T-helper 17 cell (primary cell): ENCODE data around the gene CD46. TPM values are rescaled to one million over a fixed set of nuclear protein-coding genes. Genes with fewer than 3 reads are reported as not detected.
"Not testable (repeated sequence)": the region's sequence is repeated elsewhere in the genome, so short reads cannot be mapped to it uniquely, and the experiment has no call there.

ENCODE experiments used
- ATAC-seq: fragments of 150-1000 bp; cut with Tn5 transposase; 2 replicates; pipeline ENCODE4 v1.10.0; 2021; ENCODE audit warnings: mild to moderate bottlenecking, moderate library complexity
- DNase-seq, 3 donors: peaks; one replicate each; pipeline versions ENCODE4 v3.0.0 to v3.0.0-alpha.2; 2020 to 2021
- H3K9me3 ChIP-seq: one replicate; pipeline ENCODE4 v1.7.0; 2013; ENCODE audit warnings: low read length, mild to moderate bottlenecking; ENCODE audit not compliant: control insufficient read depth, poor library complexity, severe bottlenecking
- H3K27ac Mint-ChIP-seq: one replicate; pipeline ENCODE4 v1.8.0; 2022; ENCODE audit warnings: mild to moderate bottlenecking, moderate library complexity, mixed read lengths
- H3K27me3 Mint-ChIP-seq: one replicate; pipeline ENCODE4 v1.8.0; 2022; ENCODE audit warnings: mixed read lengths
- H3K36me3 Mint-ChIP-seq: one replicate; pipeline ENCODE4 v1.8.0; 2022; ENCODE audit warnings: low read depth, mixed read lengths
- H3K4me1 Mint-ChIP-seq: one replicate; pipeline ENCODE4 v1.8.0; 2022; ENCODE audit warnings: mild to moderate bottlenecking, mixed read lengths
- H3K4me3 Mint-ChIP-seq: one replicate; pipeline ENCODE4 v1.8.0; 2022; ENCODE audit warnings: mild to moderate bottlenecking, moderate library complexity, mixed read lengths
- total RNA-seq, 4 donors: library from RNA in 2 of 4; stranded (reverse) in 2 of 4; gene quantifications; one replicate each; pipeline ENCODE4 v1.2.3 and lab custom pipeline; 2022 to 2026

The CD46 gene
- total RNA-seq (100 to 1,000 TPM; 114 to 133 TPM), total RNA-seq (lab: John Stamatoyannopoulos, UW) (212 to 272 reads per million in 2 donors)

DNA sequence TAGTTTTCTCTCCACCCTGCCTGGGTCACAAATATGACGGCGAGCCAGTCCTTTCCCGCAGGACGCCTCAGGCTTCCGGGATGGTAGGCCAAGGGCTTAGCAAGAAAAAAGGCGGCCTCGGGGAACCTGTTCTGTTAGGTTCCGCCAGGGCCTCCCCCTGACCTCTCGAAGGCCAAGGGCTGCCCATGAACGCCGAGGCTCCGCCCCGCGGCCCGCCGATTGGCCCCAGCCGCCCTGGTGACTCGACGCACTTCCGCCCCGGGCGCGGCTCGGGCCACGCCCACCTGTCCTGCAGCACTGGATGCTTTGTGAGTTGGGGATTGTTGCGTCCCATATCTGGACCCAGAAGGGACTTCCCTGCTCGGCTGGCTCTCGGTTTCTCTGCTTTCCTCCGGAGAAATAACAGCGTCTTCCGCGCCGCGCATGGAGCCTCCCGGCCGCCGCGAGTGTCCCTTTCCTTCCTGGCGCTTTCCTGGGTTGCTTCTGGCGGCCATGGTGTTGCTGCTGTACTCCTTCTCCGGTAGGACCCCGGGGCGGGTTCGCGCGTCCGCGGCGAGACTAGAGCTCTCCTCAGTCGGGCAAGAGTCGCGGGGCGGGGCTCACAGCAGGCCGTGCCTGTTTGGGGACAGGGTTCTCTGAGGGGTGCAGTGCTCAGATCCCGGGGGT, at the start of gene CD46:
Gene CD46 (plus strand): TSS at position 265 of the 666 bp plus-strand sequence. CDS start 159 bp downstream, at position 424.
- peak within 1 kb of the TSS; percentile 98 for H3K27ac Mint-ChIP-seq
- no peaks in the 10 kb centered on the region for H3K9me3 ChIP-seq
- no peaks in the 10 kb centered on the region for H3K27me3 Mint-ChIP-seq
- DNase-seq = peak; percentile 89 to 93 (median 91)
- peaks cover 7% of the 10 kb centered on the region for H3K36me3 Mint-ChIP-seq
- ATAC-seq = peak; percentile 97
- peak within 1 kb of the TSS; percentile 100 for H3K4me3 Mint-ChIP-seq
- H3K4me1 Mint-ChIP-seq = peaks cover 63% of the 10 kb centered on the region

DNA sequence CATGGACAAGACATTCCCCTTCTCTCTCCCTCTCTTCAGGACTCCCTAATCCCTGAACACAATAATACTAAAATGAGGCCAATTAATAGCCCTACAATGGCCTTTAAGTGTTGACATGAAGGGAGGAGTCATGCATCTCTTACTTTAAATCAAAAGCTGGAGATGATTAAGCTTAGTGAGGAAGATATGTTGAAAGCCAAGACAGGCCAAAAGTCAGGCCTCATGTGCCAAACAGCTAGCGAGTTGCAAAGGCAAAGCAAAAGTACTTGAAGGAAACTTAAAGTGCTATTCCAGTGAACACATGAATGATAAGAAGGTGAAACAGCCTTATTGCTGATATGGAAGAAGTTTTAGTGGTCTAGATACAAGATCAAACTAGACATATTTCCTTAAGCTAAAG, 49.5 kb upstream of the CD46 start:
- peaks cover 36% of the 10 kb centered on the region for H3K27me3 Mint-ChIP-seq
- no peak overlapping the region for H3K27ac Mint-ChIP-seq
- no peak for ATAC-seq
- no peaks in the 10 kb centered on the region for H3K9me3 ChIP-seq
- H3K4me3 Mint-ChIP-seq = no peak overlapping the region
- peaks cover 3% of the 10 kb centered on the region for H3K4me1 Mint-ChIP-seq
- H3K36me3 Mint-ChIP-seq = peaks cover 2% of the 10 kb centered on the region
- DNase-seq = no peak

DNA sequence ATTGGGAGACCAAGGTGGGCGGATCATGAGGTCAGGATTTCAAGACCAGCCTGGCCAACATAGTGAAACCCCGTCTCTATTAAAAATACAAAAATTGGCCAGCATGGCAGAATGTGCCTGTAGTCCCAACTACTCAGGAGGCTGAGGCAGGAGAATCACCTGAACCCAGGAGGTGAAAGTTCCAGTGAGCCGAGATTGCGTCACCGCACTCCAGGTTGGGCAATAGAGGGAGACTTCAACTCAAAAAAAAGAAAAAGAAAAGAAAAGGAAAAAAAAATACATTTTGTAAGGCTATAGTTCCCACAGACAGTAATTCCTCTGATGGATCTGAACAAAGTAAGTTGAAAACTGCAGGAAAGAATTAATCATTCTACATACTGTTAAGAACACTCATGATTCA, 48.1 kb upstream of the CD46 start:
- H3K9me3 ChIP-seq = no peaks in the 10 kb centered on the region
- H3K27ac Mint-ChIP-seq = no peak overlapping the region
- peaks cover 2% of the 10 kb centered on the region for H3K36me3 Mint-ChIP-seq
- no peak overlapping the region for H3K4me3 Mint-ChIP-seq
- peaks cover 3% of the 10 kb centered on the region for H3K4me1 Mint-ChIP-seq
- no peak for ATAC-seq
- DNase-seq = no peak
- peaks cover 30% of the 10 kb centered on the region for H3K27me3 Mint-ChIP-seq

DNA sequence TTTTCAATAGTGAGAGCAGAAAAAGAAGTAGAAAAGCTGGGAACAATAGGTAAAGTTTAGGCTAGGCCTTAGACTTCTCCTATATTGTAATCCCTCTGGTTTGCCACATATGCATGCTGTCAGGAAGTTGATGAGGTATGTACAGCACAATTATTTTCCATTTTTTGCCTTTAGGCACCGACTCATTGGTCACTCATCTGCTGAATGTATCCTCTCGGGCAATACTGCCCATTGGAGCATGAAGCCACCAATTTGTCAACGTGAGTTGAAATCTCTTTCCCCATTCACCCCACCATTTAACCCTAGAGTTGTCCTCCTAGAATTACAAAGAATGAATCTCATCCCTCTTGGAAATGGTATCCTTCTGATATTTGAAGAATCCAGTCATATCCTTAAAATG, 43.9 kb upstream of the CD46 start:
- H3K27ac Mint-ChIP-seq, H3K4me3 Mint-ChIP-seq, DNase-seq, H3K9me3 ChIP-seq, H3K4me1 Mint-ChIP-seq, ATAC-seq, H3K36me3 Mint-ChIP-seq: not testable (repeated sequence)
- H3K27me3 Mint-ChIP-seq = peaks cover 18% of the 10 kb centered on the region

DNA sequence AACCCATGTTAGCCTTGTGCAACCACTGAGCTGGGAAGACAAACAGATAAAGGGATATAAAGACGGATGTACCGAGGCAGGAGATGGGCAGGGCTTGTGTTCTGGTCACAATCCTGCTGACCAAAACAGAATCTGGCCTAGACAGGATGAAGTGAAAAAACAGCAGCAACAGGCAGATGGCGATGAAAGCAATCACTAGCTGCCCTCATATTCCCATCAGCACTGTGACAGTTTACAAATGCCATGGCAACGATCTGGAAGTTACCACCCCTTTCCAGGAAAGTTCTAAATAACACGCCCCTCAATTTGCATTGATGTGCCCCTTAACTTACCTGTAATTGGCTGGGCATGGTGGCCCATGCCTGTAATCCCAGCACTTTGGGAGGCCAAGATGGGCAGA, 40.6 kb upstream of the CD46 start:
- no peaks in the 10 kb centered on the region for H3K9me3 ChIP-seq
- Mint-ChIP-seq H3K36me3 (peaks cover 2% of the 10 kb centered on the region), H3K27ac (no peak overlapping the region), H3K4me3 (no peak overlapping the region), H3K4me1 (no peaks in the 10 kb centered on the region), H3K27me3 (peaks cover 2% of the 10 kb centered on the region)
- ATAC-seq (no peak), DNase-seq (no peak)

DNA sequence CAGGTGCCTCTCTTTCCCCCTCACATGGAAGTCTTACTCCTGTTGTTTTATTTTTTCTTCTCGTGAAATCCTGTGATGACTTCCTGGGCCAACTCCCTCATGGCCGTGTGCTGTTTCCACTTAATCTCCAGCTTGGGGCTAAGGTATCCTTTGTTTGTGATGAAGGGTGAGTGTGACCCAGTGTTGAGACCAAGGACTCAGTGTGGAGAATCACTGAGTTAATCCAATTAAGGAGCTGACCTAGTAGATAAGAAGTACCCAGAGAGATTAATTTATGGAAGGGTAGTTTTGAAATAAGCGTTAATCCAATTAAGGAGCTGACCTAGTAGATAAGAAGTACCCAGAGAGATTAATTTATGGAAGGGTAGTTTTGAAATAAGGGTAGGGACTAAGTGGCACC, 39.2 kb upstream of the CD46 start:
- DNase-seq = not testable (repeated sequence)

DNA sequence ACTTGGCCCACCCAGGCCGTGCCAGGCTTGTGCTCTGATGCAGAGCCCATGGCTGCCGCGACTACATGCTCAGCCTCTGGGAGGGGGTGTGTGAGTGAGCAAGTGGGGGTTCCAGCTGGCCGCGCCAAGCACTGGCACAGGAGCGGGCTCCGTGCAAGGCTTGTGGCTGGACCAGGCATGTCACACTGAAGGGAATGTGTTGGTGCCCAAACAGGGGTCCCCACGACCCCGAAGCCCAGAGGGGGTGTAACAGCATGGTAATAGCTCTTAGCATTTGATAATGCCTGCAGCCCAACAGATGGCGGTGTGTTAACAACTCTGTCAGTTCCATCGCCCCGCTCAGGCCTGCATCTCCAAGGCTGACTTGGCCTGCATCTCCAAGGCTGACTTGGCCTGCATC, 38.3 kb upstream of the CD46 start:
- H3K36me3 Mint-ChIP-seq = peaks cover 2% of the 10 kb centered on the region
- H3K27ac Mint-ChIP-seq = no peak overlapping the region
- DNase-seq = no peak

More for the DNA sequence above, 39.2 kb upstream of the CD46 start:
- ATAC-seq, H3K4me3 Mint-ChIP-seq, H3K9me3 ChIP-seq, H3K4me1 Mint-ChIP-seq, H3K36me3 Mint-ChIP-seq, H3K27me3 Mint-ChIP-seq, H3K27ac Mint-ChIP-seq: not testable (repeated sequence)

DNA sequence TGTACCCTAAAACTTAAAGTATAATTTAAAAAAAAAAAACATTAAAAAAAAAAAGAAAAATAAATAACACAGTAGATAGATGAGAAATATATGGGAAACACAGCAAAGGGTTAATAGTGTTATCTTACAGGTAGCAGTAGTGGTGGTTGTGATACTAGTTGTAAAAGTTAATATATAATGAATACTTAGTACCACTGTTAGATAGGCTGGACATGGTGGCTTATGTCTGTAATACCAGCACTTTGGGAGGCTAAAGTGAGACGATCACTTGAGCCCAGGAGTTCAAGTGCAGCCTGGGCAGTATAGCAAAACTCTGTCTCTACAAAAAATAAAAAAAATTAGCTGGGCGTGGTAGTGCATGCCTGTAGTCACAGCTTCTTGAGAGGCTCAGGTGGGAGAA, 32.6 kb upstream of the CD46 start:
- Mint-ChIP-seq H3K4me3 (no peak overlapping the region), H3K27ac (no peak overlapping the region), H3K4me1 (no peaks in the 10 kb centered on the region), H3K27me3 (peaks cover 9% of the 10 kb centered on the region), H3K36me3 (peaks cover 2% of the 10 kb centered on the region)
- H3K9me3 ChIP-seq = no peaks in the 10 kb centered on the region
- ATAC-seq (no peak), DNase-seq (no peak)

More for the DNA sequence above, 38.3 kb upstream of the CD46 start:
- Mint-ChIP-seq H3K4me3 (no peak overlapping the region), H3K27me3 (peaks cover 9% of the 10 kb centered on the region), H3K4me1 (no peaks in the 10 kb centered on the region)
- H3K9me3 ChIP-seq = no peaks in the 10 kb centered on the region
- ATAC-seq = no peak

DNA sequence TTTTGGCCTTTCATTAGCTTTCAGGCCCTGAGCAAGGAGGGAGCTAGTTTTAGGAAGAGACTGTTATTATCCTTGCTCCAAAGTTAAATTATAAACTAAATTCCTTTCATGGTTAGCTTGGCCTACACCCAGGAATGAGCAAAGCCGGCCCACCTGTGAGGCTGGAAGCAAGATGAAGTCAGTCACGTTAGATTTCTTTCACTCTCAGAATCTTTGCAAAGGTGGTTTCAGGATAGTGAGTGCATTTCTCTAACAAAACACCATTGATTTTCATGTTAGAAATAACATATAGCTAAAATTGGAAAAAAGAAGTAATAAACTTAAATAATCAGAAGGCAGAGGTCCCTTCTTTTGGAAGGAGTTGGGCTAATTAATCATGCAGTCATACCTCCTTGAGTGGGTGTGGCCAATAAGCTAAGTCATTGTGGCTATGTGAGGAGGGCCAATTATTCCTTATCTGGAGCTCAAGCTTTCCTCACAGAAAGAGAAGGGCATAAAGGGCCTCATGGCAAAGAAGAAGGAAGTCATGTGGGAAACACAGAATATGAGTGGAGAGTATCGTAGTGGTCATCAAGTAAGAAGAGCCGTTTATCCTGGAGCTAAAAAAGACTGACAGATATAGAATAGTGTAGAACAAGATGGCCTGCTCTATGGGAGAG, 23.5 kb upstream of the CD46 start:
- not testable (repeated sequence) for H3K4me1 Mint-ChIP-seq, DNase-seq, ATAC-seq, H3K27me3 Mint-ChIP-seq, H3K9me3 ChIP-seq, H3K36me3 Mint-ChIP-seq, H3K27ac Mint-ChIP-seq, H3K4me3 Mint-ChIP-seq

DNA sequence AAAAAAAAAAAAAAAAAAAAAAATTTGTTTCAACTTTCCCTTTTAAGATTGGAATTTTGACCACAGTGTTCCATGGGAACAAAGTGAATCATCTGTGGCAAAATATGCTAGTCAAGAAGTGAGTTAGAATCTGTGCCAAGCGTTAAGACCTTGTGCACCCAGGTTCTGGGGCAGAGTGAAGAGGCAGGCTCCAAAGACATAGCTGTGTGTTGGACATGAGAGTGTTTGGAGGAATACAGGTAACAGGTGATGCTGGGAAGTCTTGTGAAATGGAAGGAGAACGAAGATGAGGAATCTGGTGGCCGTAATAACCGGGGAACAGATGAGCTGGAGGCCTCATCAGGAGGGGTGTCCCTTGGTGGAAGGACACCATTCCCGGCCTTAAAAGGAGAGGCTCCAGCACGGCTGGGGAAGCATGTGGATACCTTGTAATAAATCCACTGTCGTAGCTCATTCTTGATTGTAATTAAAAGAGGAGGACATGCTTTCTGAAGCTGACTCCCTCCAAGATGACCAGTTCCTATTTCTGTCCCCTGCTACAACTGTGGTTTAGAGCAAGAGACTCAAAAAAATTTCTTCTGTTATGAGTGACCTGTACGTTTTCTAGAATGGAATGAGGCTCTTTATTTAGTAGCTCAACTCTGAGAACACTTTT, 14.2 kb upstream of the CD46 start:
- H3K27me3 Mint-ChIP-seq, H3K27ac Mint-ChIP-seq, ATAC-seq, DNase-seq, H3K9me3 ChIP-seq, H3K4me3 Mint-ChIP-seq, H3K36me3 Mint-ChIP-seq, H3K4me1 Mint-ChIP-seq: not testable (repeated sequence)

DNA sequence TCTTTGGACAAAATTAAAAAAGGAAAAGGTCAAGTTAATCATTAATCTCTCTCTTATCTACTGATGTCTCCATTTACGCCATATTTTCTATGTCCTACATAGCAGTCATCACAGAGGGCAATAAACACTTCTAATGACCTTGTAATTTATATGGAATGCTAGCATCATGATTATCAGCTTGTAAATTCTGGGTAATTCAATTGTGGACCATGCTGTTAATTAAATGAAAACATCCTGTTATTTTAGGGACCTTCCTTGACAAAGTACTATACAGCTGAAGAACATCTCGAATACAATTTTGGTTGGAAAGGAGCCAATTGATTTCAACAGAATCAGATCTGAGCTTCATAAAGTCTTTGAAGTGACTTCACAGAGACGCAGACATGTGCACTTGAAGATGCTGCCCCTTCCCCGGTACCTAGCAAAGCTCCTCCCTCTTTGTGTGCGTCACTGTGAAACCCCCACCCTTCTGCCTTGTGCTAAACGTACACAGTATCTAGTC, 13.6 kb upstream of the CD46 start:
- ATAC-seq = peak; percentile 90
- H3K27ac Mint-ChIP-seq, DNase-seq, H3K4me3 Mint-ChIP-seq, H3K4me1 Mint-ChIP-seq, H3K36me3 Mint-ChIP-seq, H3K27me3 Mint-ChIP-seq, H3K9me3 ChIP-seq: not testable (repeated sequence)

DNA sequence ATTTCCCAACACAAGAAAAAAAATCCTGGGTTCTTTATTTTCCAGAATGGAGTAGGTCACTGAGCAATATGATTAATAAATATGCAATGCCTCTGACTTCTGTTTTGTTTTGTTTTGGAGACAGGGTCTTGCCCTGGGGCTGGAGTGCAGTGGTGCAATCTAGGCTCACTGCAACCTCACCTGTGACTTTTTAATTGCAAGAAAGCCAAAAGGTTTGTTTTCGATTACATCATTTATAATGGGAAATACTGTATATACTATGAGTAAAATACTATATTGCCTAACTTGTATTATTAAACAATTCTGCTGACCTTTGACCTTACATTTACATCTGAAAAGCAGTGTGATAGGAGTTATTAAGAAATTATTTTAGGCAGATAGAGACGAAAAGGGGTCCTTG, 11.6 kb upstream of the CD46 start:
- H3K36me3 Mint-ChIP-seq = no peaks in the 10 kb centered on the region
- H3K4me3 Mint-ChIP-seq = no peak overlapping the region
- H3K27ac Mint-ChIP-seq = no peak overlapping the region
- H3K4me1 Mint-ChIP-seq = peaks cover 4% of the 10 kb centered on the region
- no peaks in the 10 kb centered on the region for H3K27me3 Mint-ChIP-seq
- no peak for DNase-seq
- ATAC-seq = no peak
- H3K9me3 ChIP-seq = no peaks in the 10 kb centered on the region

DNA sequence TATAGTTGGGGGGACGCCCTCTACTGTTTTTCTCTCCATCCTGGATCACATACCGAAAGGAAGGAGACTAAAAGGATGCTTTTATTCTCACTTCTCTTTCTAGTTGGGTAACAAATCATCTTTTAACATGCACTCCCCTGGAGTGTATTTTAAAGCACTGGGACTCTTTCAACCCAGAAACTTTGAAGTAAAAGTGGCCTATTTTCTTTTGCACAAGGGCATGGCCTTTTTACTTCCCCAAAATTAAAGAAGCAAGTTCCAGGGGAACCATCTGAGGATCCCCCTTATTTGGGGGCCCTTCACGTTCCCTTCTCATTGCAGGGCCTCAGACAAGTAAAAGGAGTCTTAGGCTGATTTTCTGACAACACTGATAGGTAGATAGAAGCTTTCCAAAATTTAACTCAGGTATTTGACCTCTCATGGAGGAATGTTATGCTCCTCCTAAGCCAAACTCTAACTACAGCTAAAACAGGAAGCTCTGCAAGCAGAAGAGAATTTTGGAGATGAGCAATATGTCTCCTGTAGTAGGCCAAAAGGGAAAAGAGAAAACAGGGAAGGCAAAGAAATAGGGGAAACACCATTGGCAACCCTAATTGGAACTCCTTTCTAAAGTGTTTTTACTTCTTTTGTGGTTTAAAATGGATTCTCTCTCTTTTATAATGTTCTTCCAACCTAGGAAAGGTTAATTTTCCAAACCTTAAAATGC, 8.9 kb upstream of the CD46 start:
- no peak overlapping the region for H3K4me3 Mint-ChIP-seq

More for the DNA sequence above, 8.9 kb upstream of the CD46 start:
- Mint-ChIP-seq H3K27me3 (no peaks in the 10 kb centered on the region), H3K27ac (no peak overlapping the region), H3K36me3 (no peaks in the 10 kb centered on the region), H3K4me1 (peaks cover 6% of the 10 kb centered on the region)
- DNase-seq (no peak), ATAC-seq (no peak)
- H3K9me3 ChIP-seq = no peaks in the 10 kb centered on the region
